ENCODE data around the gene WDR91. TPM values are rescaled to one million over a fixed set of nuclear protein-coding genes. Genes with fewer than 3 reads are reported as not detected.
"Not testable (repeated sequence)": the region's sequence is repeated elsewhere in the genome, so short reads cannot be mapped to it uniquely, and the experiment has no call there.

The WDR91 gene
- total RNA-seq, 1 donor from 2014 or later: 15.0 TPM

GRCh38 chr7:135215180-135215579, 3.9 kb upstream of the WDR91 start:
- Mint-ChIP-seq H3K4me3 (no peak overlapping the region), H3K27me3 (ENCODE audit: low read depth) (no peaks in the 10 kb centered on the region), H3K27ac (no peak overlapping the region), H3K36me3 (no peaks in the 10 kb centered on the region), H3K9me3 (peaks cover 1% of the 10 kb centered on the region), H3K4me1 (peaks cover 2% of the 10 kb centered on the region)
- TF ChIP-seq CTCF (IDR thresholded peaks at IDR 0.05; ENCODE audit: unreplicated experiment): no peak
- DNase-seq (ENCODE audit: low spot score in 2 of 2, unreplicated experiment in 2 of 2): no peak

GRCh38 chr7:135213831-135214230, 2.5 kb upstream of the WDR91 start:
- TF ChIP-seq CTCF (IDR thresholded peaks at IDR 0.05; ENCODE audit: unreplicated experiment): no peak
- Mint-ChIP-seq H3K36me3 (no peaks in the 10 kb centered on the region), H3K27ac (no peak overlapping the region), H3K9me3 (no peaks in the 10 kb centered on the region), H3K4me1 (peaks cover 3% of the 10 kb centered on the region), H3K27me3 (ENCODE audit: low read depth) (no peaks in the 10 kb centered on the region), H3K4me3 (no peak overlapping the region)
- DNase-seq (ENCODE audit: low spot score in 2 of 2, unreplicated experiment in 2 of 2): no peak

GRCh38 chr7:135211946-135212685, 790 bp upstream of the WDR91 start:
- H3K27me3 Mint-ChIP-seq (ENCODE audit: low read depth); H3K9me3 Mint-ChIP-seq; H3K36me3 Mint-ChIP-seq; DNase-seq (ENCODE audit: low spot score in 2 of 2, unreplicated experiment in 2 of 2): not testable (repeated sequence)
- H3K27ac Mint-ChIP-seq: peak overlapping the region; percentile 91
- H3K4me3 Mint-ChIP-seq: peak overlapping the region; percentile 96
- peaks cover 10% of the 10 kb centered on the region for H3K4me1 Mint-ChIP-seq

- TF ChIP-seq CTCF (IDR thresholded peaks at IDR 0.05; ENCODE audit: unreplicated experiment): no peak
- Mint-ChIP-seq H3K36me3 (peaks cover 3% of the 10 kb centered on the region), H3K27me3 (ENCODE audit: low read depth) (no peaks in the 10 kb centered on the region), H3K4me3 (peak overlapping the region; percentile 96), H3K9me3 (no peaks in the 10 kb centered on the region), H3K27ac (peak overlapping the region; percentile 77), H3K4me1 (peaks cover 10% of the 10 kb centered on the region)
- no peak for DNase-seq (ENCODE audit: low spot score in 2 of 2, unreplicated experiment in 2 of 2)
Measured at GRCh38 chr7:135210888-135211178, 493 bp downstream of the WDR91 start.

- H3K27me3 Mint-ChIP-seq (ENCODE audit: low read depth): no peaks in the 10 kb centered on the region
- peaks cover 3% of the 10 kb centered on the region for H3K36me3 Mint-ChIP-seq
- no peak overlapping the region for H3K4me3 Mint-ChIP-seq
- DNase-seq (ENCODE audit: low spot score in 2 of 2, unreplicated experiment in 2 of 2): no peak
- no peak overlapping the region for H3K27ac Mint-ChIP-seq
- H3K4me1 Mint-ChIP-seq: peaks cover 10% of the 10 kb centered on the region
- TF ChIP-seq CTCF (IDR thresholded peaks at IDR 0.05; ENCODE audit: unreplicated experiment): no peak
- H3K9me3 Mint-ChIP-seq: no peaks in the 10 kb centered on the region
Measured at GRCh38 chr7:135209225-135209834, 2.0 kb downstream of the WDR91 start.

GRCh38 chr7:135208102-135208793, 3.1 kb downstream of the WDR91 start:
- Mint-ChIP-seq H3K4me1 (peaks cover 10% of the 10 kb centered on the region), H3K36me3 (peaks cover 8% of the 10 kb centered on the region), H3K9me3 (no peaks in the 10 kb centered on the region), H3K27ac (no peak overlapping the region), H3K4me3 (no peak overlapping the region), H3K27me3 (ENCODE audit: low read depth) (no peaks in the 10 kb centered on the region)
- no peak for TF ChIP-seq CTCF (IDR thresholded peaks at IDR 0.05; ENCODE audit: unreplicated experiment)
- no peak for DNase-seq (ENCODE audit: low spot score in 2 of 2, unreplicated experiment in 2 of 2)
